Left hindlimb (tissue), 1 donor: ENCODE measurements around the gene KCND3.
A peak's percentile ranks its signal among the peaks of the same experiment; 100 is the strongest.

Experiments
- DNase-seq: peaks from one replicate; pipeline ENCODE4 v3.0.0-alpha.2; 2018

The KCND3 gene

DNA sequence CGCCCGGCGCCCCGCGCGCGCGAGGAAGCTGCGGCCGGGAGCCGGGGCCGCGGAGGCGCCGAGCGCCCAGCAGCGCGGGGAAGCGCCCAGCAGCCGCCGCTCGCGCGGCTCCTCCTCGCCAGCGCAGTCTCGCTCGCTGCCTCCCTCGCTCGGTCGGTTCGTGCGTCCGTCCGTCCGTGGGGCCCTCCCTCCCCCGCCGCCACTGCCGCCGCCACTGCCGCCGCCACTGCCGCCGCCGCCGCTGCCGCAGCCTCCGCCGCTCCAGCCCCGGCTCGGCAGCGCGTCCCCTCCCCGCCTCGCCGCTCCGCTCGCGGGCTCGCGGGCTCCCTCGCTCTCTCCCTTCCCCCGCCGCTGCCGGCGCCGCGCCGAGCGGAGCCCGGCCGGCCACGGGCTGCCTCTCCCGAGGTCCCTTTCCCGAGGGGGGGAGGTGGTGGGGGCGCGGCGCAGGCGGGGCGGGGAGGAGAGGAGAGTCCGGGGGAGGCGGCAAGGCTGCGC lies at the start of gene KCND3:
TSS of gene KCND3 (minus strand) at position 138 of the 495 bp plus-strand sequence.
- DNase-seq = peak; percentile 46

DNA sequence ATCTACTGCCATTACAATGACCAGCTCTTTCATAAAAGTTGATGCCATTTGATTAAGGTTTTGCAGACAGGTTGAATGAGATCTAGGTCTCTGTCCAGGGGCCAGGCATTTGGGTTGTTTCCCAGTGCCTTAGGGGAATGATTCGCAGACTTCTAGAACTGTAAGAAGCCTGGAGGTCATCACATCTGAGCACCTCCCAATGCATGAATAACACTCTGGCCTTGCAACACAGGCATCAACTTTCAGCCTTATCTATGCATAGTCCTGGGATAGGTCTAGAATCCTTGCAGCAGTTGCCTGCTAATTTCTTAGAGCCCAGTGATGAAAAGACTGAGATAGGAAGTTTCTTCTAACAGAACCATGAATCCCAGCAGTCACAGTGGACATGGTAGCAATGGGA lies 44.8 kb upstream of the KCND3 start:
- DNase-seq = no peak

DNA sequence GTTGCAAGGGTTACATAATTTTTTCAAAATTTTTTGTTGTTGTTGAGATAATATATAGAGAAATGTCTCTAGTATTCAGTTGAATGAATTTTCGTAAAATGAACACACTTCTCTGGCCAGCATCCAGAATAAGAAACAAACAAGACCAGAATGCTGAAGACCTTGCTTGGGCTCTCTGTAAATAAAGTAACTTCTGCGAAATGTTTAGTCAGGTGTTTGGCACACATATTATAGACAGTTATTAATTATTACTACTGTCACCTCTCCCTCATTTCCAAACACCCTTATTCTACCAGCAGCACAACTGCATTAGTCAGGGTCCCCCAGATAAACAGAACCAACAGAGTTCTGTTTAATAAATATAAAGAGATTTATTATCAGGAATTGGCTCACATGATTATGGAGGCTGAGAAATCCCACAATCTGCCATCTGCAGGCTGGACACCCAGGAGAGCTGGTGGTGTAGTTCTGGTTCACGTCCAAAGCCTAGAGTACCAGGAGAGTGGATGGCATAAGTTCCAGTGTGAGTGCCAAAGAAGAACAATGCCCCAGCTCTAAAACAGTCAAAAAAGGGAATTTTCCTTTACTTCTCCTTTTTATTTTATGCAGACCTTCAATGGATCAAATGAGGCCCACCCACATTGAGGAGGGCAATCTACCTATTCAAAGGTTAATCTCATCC lies 44.1 kb upstream of the KCND3 start:
- DNase-seq = no peak

DNA sequence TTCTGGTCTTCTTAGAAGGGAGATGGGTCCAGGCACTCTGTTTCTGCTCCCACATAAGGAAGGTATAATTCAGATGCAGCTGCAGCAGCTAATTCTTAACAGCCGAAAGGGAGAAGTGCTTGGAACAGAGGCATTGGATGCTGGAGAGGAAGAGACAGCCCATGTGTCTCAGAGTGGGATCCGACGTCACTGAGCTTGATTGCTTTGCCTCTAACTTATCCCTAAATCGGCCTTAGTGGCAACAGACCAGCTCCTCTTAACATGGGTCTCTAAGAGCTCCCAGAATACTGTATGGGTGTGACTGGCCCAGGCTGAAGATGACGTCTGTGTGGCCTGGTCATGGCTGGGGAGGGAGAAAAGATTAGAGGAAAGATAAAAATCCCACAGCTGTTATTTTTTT lies 40.7 kb upstream of the KCND3 start:
- DNase-seq = no peak

DNA sequence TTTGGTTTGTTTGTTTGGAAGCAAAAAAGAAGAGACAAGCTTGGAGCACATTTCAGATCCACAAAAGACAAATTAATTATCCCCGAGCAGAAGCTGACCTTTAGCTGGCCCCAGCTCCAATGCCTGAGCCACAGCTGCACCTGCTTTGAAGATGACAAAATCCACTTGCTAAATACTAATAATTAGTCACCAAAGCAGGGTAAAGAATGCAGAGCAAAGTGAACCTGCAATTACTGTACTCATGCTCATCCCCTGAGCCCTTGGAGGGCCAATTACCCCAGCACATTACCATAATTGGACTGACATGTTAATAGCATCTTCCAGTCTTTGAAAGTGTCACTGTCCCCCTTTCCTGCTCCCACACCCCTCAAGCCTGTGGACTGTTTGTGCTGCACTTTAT lies 38.2 kb upstream of the KCND3 start:
- DNase-seq = no peak

DNA sequence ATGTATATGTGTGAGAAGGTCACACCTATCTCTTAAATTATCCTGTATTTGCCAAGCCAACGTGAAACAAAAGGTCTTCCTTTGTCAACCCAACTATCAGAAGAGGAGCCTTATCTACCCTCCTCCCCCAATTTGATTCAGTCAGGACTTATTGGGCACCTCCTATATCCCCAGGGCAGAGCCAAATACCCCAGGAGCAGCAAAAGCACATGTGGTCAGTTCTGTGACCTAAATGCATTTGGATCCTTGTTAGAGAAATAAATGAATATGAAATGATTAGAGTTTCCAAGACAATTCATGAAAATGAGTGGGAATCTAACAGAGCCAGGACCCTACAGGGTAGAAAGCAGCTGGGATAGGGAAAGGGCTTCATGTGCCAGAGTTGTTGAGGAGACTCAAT lies 37.0 kb upstream of the KCND3 start:
- DNase-seq = no peak

DNA sequence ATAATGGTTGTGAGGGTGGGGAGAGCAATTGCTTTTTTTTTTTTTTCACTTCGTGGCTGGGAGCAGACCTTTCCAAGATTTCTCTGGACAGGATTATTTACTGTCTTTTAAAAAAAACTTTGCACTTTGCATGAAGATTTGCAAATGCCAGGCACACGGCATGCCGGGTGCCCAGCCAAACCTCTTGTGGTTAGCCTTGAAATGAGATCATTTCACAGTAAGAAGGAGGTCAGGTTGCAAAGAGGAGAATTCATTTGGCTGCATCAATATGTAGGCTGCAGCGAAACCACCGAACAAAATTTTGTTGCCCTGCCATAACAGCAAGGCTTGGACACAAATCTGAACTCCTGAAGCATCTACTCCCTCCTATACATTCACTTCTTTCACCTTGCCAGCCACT lies 36.5 kb upstream of the KCND3 start:
- no peak for DNase-seq

DNA sequence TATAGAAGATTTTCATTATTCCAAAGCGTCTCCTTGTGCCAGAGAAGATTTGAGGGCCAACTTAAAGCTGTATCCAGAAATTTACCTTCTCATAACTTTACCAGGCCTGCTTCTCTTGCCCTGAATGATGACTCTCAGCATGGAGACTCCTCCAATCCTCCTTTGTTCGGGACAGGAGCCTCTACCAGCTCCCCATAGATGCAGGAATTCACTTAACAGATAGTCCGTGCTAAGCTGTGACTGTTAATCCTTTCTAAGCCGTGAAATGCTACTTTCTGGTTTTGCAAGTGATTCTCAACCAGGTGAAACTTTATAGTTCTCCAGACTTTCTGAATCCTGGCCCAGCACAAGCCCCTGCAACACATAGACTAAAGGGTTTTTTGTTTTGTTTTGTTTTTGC lies 31.8 kb upstream of the KCND3 start:
- DNase-seq = no peak

DNA sequence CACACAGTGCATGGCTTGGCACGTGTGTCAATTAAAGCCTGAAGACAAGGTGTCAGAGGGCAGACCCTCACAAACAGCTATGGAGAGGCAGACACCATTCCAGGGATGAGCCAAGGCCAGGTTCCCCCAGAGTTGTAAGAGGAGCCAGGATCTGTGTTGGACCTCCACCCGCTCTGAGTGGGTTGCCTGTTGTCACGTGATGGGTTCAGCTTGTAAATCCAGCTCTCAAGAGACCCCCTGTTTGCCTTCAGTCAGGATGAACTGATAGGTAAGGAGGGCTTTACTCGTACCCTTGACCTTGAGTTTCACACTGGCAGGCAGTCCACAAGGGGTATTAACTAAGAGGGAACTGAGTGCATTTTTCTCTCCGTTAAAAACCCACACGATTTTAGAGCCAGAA lies 27.7 kb upstream of the KCND3 start:
- no peak for DNase-seq

DNA sequence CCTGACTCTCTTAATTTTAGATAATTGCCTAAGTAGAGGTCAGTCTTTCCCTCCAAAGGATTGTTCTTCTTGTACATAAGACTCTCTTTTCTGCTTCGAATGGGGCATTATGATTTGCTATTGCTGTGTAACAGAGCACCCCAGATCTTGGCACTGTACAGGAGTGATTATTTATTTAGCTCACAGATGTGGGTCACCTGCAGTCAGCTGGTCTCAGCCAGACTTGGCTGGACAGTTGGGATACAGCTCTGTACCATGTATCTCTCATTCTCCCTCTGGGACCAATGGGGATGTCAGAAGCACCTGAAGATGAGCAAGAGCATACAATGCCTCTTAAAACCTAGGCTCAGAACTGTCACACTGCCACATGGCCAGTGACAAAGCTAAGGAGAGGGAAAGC lies 23.4 kb upstream of the KCND3 start:
- no peak for DNase-seq

DNA sequence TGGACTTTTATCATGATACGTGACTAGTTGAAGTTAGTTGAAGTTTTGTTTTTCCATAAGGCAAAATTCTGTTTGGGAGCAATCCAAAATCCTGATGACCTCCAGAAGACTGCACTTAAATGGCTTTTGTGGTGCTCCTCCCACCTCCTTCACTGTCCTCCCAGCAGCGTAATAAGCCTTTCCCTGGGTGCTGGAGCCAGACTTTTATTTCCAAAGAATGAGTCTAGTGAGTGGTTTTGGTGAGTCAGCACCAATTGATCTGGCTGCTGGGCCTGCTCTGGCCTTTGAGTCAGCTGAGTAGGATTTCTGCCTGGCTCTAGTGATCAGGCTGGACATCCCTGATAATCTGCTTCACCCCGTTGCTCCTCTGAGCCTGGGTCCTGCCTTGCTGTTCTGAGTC lies 21.7 kb upstream of the KCND3 start:
- DNase-seq = no peak

DNA sequence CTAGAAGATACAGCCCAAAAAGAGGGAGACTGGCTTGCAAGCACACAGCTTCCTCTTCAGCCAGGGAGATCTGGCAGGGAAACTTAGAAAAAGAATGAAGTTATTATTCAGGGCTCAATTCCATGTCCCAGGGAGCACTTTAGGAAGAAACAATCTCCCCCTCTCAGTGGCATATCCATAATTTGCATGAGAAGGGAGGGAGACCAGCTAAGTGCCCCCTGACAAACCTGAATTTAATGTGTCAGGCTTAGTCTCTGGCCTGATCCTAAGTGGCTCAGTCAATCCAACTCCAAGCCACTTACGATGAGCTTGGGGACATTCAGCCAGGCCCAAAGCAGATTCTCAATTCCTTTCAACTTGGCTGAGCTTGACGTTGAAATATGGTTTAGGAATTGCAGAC lies 17.7 kb upstream of the KCND3 start:
- DNase-seq = no peak

DNA sequence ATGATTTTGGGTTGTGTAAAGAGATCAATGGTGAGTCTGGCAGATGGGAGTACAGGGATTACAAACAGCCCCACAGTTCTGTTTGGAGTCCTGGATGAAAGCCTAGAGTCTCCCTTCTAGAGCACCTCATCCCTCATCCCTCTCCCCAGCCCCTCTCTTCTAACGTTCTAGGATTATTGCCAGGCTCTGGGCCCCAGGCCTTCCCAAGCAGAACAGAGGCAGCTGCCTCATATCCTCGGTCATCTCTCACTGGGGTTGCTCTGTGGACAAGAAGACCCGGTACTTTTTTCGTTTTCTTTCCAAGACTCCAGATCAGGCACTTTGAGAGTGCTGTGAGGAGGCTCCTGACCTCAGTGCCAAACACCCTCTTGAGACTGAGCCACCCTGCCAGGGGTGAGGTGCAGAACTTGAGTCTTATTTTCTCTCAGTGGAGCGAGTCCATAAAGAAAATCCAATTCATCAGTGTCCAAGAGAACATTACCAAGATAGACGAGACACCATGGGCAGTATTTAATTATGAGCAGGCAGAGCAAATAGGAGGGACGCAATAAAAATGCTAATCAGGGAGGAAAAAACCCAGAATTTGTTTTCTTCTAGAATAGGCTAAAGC lies 17.1 kb upstream of the KCND3 start:
- no peak for DNase-seq

DNA sequence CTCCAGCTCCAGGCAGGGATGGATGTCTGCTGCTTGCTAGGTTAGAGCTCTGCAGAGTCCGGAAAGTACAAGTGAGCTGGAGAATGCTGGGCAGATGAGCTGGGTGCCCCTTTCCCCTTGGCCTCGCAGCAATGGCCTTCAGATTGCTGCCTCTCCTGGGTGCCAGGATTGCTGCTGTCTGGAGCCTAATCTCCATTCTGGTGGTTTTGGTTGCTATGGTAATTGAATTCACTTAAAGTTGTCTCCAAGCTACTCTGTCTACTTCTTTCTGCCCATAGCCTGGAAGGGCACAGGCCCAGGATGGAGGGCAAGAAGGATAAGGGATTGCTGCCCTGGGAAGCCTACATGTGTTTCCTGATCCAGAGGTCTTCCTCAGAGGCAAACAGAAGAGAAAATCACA lies 14.6 kb upstream of the KCND3 start:
- no peak for DNase-seq

DNA sequence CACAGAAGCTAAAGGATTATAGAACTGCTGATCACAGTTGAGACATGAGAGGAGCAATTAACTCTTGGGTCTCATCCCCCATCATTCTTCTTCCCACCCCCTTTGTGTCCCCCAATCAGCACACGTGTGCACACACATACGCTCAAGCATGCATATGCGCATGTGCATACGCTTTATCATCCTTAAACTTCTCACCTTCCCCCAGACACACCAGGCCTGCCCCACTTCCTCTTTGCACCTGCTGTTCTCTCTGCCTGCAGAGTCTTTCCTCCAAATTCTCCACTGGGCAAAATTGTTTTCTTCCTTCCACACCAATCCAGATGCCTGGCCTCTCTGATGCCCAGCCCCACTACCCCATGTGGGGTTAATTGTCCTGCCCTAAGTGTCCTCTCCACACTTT lies 13.0 kb upstream of the KCND3 start:
- no peak for DNase-seq

DNA sequence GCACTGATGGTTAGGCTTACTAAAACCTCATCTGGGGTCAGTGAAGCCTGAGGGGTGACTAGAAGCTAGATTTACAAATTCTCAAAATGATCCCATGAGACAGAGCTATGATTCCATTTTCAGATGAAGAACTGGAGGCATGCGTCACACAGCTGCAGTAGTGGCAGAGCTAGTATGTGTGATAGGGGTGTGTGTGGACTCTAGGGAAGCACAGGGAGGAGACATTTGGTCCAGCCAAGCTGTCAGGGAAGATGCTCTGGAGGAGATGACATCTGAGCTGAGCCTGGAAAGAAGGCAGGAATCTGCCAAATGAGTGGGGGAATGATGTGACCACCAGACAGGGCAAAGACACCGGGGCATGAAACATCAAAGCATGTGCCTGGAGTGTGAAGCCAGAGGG lies 12.0 kb upstream of the KCND3 start:
- DNase-seq = no peak

DNA sequence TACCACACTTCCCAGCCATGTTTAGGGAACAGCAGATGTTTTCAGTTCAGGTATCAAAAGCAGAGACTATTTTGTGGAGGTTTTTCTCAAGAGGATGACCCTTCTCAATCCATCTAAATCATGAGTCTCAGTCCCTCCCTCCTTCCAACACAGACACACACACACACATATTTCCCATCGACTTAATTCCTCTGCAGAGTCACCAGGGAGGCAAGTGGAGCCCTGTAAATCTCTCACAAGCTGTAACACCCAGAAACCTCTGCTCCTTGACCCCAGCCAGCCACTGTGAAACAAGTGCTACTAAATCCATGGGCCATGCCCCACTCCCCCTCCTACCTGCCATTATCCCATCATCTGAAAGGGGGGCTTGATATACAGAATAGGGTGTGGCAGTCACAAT lies 10.6 kb upstream of the KCND3 start:
- DNase-seq = no peak

DNA sequence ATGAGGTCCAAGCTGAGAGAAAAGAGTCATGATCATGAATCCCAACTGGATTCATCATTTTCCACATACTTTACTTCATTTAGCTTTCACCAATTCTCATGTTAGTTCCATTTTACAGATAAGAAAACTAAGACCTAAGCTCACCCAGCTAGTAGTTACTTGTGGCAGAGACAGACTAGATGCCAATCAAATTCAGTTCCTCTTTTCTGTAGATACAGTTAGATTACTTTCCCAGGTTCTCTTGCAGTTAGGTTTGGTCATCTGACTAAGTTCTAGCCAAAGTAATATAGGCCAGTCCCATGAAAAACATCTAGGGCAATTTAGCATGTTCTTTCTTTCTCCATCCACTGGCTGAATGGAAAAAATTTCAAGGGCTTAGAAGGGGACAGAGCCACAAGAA lies 8.9 kb upstream of the KCND3 start:
- no peak for DNase-seq

DNA sequence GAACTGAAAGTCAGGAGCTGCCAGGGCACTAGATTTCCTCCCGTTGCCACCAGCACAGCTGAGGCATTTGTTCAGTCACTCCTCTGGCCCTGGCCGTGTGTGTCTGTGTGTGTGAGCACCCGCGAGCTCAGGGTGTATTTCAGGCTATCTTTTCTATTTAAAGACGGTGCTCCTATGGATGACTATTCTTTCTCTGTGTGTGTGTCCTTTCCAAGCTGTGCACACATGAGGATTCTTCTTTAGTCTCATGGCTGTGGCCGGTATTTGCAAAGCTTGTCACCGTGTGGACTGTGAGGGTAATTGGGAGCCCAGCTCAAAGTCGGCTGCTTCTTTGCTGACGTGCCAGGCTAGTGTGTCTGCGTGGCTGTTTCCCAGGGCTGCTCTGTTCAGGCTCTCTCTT lies 3.0 kb upstream of the KCND3 start:
- no peak for DNase-seq

DNA sequence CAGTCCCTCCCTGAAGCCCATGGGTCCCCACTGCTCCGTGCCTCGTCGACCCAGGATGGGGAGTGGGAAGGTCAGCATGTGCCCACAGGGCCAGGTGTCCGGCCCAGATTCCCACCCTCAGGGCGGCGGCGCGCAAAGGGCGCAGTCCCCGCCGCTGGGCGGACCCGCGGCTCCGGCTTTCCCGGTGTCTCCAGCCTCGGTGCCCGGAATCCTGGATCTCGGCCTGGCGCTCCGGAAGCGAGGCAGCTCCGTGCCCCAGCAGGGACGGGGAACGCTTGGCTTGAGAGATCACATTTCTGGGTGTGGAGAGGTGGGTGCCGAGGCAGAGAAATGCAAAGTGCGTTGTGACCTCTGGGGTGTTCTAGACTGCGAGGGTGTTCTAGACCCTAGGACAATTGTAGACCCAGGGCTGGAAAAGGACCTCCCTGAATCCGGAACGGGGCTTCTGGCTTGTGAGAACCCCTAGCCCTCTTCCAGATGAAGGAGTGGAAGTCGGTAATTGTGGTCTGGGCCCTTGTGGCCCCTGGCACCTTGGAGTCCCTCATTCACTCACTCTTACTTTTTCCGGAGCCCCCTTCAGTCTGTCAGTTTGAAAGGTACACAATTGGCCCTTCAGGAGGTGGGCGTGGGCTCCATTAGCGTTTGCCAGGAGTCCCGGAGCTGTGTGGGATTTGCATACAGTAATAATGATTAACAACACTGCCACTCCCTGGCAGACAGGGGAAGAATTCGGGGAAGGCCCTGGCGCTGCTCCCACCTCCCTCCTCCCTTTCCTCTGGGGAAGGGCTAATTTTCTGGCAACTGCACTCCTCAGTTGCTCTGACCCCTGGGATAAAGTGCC lies 1.6 kb upstream of the KCND3 start:
- DNase-seq = peak; percentile 52

DNA sequence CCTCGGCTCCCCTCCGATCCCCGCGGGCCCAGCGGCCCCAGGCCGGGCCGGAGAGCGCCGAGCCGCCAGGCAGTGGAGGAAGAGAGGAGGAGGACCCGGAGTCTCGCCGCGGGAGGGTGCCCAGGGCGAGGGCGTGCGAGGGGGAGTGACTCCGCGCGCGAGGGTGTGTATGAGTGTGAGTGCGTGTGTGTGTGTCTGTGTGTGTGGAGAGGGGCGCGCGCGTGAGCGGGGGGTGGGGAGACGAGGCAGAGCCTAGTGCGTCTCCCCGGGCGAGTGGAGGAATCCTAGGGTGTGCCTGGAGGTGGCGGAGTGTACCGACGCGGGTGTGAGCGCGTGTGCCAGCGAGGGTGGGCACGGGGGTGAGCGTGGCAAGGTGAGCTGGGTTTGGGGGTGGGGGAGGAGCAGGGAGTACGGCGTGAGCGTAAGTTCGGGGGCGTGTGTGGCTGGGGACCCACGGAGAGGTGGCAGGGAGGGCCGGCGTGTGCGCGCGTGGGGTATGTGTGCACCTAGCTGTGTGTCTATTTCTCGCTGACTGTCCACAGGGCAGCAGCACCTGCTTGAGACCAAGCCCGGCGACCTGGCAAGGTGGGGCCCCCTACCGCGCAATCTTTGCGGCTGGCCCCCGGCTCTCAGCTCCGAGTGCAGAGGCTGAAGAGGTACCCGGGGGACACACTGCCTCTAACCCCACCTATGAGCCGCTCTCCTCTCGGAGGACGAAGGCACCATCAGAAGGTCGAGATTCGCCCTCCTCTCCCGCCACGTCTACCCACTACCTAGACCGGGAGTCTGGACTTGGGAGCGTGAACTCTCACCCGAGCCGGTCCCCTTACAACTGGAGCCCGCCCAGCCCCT lies 784 bp upstream of the KCND3 start:
- DNase-seq = peak; percentile 44

DNA sequence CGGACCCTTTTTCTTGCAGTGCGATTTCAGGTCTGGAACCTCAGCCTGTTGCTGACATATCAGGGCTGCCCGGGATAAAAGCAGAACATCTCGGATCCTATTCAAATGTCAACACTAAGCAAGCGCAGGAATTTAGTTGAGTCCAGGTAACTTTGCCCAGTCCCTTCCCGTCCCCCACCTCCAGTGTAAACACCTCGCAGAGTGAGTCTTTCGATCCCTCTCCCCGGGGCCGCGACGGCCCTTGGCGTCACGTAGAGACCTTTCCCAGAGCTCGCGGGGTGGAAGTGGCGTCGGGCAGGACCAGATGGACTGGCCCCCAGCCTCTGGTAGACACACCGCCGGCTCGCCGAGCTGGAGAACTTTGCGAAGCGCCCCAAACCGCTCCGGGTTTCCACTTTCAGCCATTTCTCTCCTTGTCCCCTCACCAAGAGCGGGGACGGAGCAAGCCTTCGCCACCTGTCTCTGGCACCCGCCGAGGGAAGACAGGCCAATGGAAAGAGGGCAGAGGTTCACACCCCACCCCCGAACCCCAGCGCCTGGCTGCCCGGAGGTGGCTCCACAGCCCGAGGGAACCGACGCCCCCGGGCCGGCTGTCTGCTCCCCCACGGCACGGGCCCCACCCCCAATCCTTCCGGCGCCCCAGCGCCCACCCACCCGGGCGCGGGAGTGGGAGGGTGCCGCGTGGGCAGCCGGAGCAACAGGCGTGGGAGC lies 570 bp downstream of the KCND3 start:
- DNase-seq = no peak

DNA sequence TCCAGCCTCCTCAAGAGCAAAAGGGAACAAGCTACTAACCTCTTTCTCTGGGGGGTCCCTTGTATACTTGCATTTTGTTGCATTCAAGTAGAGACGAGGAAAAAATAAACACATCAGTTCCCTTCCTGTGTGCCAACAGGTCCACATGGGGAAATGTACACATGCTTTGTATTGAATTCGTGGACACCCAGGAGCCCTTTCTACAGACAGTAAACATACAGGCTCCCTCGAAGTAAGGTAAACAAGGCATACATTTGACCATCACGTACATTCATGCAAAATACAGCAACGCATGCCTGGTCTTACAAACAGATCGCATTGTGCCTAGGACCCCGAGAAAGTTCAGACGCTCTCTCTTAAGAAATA lies 1.1 kb downstream of the KCND3 start:
- no peak for DNase-seq
